GM21529 (cell line): Measurements from ENCODE around the gene KREMEN1.

ENCODE experiments used
- ATAC-seq: cut with Tn5 transposase; IDR thresholded peaks from one replicate; pipeline ENCODE4 v1.9.1; 2021; ENCODE audit not compliant: unreplicated experiment

KREMEN1 gene

GRCh38 chr22:29148036-29148435 is 75.2 kb downstream of the KREMEN1 start:
- no peak for ATAC-seq

GRCh38 chr22:29148826-29149225 is 76.0 kb downstream of the KREMEN1 start:
- no peak for ATAC-seq

- ATAC-seq, result no peak
These were observed 77.2 kb downstream of the KREMEN1 start for GRCh38 chr22:29149841-29150555.

GRCh38 chr22:29150701-29151100 is 77.9 kb downstream of the KREMEN1 start:
- no peak for ATAC-seq

- ATAC-seq, result no peak
These were observed 78.5 kb downstream of the KREMEN1 start for GRCh38 chr22:29151316-29151715.

- no peak for ATAC-seq
These were observed 79.5 kb downstream of the KREMEN1 start for GRCh38 chr22:29152045-29152953.

- ATAC-seq, result no peak
These were observed 80.3 kb downstream of the KREMEN1 start for GRCh38 chr22:29152954-29153719.

- ATAC-seq, result peak; percentile 56
These were observed 81.7 kb downstream of the KREMEN1 start for GRCh38 chr22:29154364-29155048.

- ATAC-seq, result no peak
These were observed 83.1 kb downstream of the KREMEN1 start for GRCh38 chr22:29155966-29156365.

- no peak for ATAC-seq
These were observed 83.7 kb downstream of the KREMEN1 start for GRCh38 chr22:29156507-29156906.

GRCh38 chr22:29157759-29158535 is 85.1 kb downstream of the KREMEN1 start:
- ATAC-seq, result no peak

- ATAC-seq, result no peak
These were observed 85.7 kb downstream of the KREMEN1 start for GRCh38 chr22:29158546-29158945.

GRCh38 chr22:29163808-29164207 is 91.0 kb downstream of the KREMEN1 start:
- ATAC-seq, result no peak

GRCh38 chr22:29165321-29166060 is 92.7 kb downstream of the KREMEN1 start:
- ATAC-seq, result no peak

- ATAC-seq, result no peak
These were observed 93.3 kb downstream of the KREMEN1 start for GRCh38 chr22:29166180-29166579.

- ATAC-seq, result peak; percentile 91
These were observed 94.4 kb downstream of the KREMEN1 start for GRCh38 chr22:29167032-29167911.

- no peak for ATAC-seq
These were observed 98.9 kb downstream of the KREMEN1 start for GRCh38 chr22:29171721-29172120.

- ATAC-seq, result no peak
These were observed 99.4 kb downstream of the KREMEN1 start for GRCh38 chr22:29172216-29172615.
